K562 (cell line): ENCODE results near the gene TPR. TPM values are rescaled to one million over a fixed set of nuclear protein-coding genes. Genes with fewer than 3 reads are reported as not detected.

Source experiments
- RBM25 ChIP-seq: fragments of 200-400 bp; formaldehyde crosslinking; IDR thresholded peaks from 2 replicates; pipeline ENCODE4 v1.6.1; 2018; ENCODE audit warnings: low read length, low read depth, moderate library complexity; ENCODE audit not compliant: severe bottlenecking
- SMAD3 ChIP-seq: fragments of 450-650 bp; formaldehyde crosslinking; conservative IDR thresholded peaks from 2 replicates; pipeline ENCODE4 v1.4.0; 2020; ENCODE audit warnings: mild to moderate bottlenecking
- ZNF133 ChIP-seq: fragments of 250-450 bp; sonication (Bioruptor Pico); IDR thresholded peaks from 2 replicates; pipeline ENCODE4 v1.4.0; 2020; ENCODE audit warnings: mild to moderate bottlenecking
- ZNF431 ChIP-seq: sonication (generic); formaldehyde crosslinking; IDR thresholded peaks from 2 replicates; pipeline ENCODE4 v1.8.0; 2022; ENCODE audit warnings: mild to moderate bottlenecking, missing genetic modification reagents
- ZNF518B ChIP-seq: fragments of 250-450 bp; sonication (Bioruptor Pico); IDR thresholded peaks from 2 replicates; pipeline ENCODE4 v1.5.0; 2021; ENCODE audit warnings: mild to moderate bottlenecking, moderate library complexity
- ZNF696 ChIP-seq: fragments of 250-450 bp; sonication (Bioruptor Pico); conservative IDR thresholded peaks from 2 replicates; pipeline ENCODE4 v1.4.0; 2020; ENCODE audit warnings: mild to moderate bottlenecking, moderate library complexity
- polyA plus RNA-seq, 8 experiments: library from polyadenylated mRNA; depleted of rRNA in 4 of 8; stranded (reverse) in 5 of 8; unstranded in 3 of 8; fragments of >200 nt; fragmentation: Nextera tagmentation in 2 of 8; fragmentation: Illumina TruSeq in 1 of 8; extraction: Ambion mirVana in 2 of 8; extraction: Trizol in 1 of 8; gene quantifications; 2 replicates each; pipeline versions ENCODE4 v1.2.1 to v1.2.3, GENCODE V29; 2011 to 2014; ENCODE audit warnings: inconsistent platforms in 1 of 8, missing spikeins in 1 of 8
- total RNA-seq, 7 experiments: library from RNA; depleted of rRNA in 6 of 7; stranded (reverse); fragments of >200 nt in 6 of 7; fragmentation: Illumina TruSeq in 2 of 7; extraction: Trizol in 2 of 7; gene quantifications; 2 replicates each; pipeline versions ENCODE4 v1.2.1 to v1.2.3, GENCODE V29; 2011 to 2021; ENCODE audit warnings: low replicate concordance in 1 of 7
- TF ChIP-seq, protein P1 (sequence below): fragments of 200-600 bp; sonication (generic); IDR thresholded peaks from one replicate; pipeline ENCODE4 v1.6.1; 2012; ENCODE audit warnings: mild to moderate bottlenecking, low read depth, low read length, inconsistent platforms
- TF ChIP-seq, protein P2 (sequence below): fragments of 250-450 bp; sonication (Bioruptor Pico); IDR thresholded peaks from 2 replicates; pipeline ENCODE4 v1.6.1; 2021; ENCODE audit warnings: mild to moderate bottlenecking

Gene TPR
- total and polyA plus RNA-seq, 9 of the 15 experiments (the other 6 are each of a cell fraction or from before 2014, with no cell fraction given): 48.5 to 167 (median 138) TPM

DNA sequence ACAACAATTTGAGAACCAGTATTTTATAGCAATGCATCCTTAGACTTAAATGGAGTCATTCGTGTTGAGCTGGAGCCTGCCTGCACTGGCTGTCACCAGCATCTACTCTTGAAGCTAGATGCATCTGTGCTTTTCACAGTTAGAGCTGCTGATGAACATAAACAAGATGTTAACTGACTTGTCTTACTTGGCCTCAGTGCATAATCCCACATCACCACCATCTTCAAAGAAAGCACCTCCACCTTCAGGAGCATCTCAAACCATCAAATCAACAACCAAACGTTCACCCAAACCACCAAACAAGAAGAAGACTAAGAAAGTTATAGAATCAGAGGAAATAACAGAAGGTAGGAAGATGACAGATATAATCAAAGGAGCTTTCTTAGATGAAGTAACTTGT lies 71.1 kb downstream of the TPR start (continued):
- TF ChIP-seq, protein P1, sequence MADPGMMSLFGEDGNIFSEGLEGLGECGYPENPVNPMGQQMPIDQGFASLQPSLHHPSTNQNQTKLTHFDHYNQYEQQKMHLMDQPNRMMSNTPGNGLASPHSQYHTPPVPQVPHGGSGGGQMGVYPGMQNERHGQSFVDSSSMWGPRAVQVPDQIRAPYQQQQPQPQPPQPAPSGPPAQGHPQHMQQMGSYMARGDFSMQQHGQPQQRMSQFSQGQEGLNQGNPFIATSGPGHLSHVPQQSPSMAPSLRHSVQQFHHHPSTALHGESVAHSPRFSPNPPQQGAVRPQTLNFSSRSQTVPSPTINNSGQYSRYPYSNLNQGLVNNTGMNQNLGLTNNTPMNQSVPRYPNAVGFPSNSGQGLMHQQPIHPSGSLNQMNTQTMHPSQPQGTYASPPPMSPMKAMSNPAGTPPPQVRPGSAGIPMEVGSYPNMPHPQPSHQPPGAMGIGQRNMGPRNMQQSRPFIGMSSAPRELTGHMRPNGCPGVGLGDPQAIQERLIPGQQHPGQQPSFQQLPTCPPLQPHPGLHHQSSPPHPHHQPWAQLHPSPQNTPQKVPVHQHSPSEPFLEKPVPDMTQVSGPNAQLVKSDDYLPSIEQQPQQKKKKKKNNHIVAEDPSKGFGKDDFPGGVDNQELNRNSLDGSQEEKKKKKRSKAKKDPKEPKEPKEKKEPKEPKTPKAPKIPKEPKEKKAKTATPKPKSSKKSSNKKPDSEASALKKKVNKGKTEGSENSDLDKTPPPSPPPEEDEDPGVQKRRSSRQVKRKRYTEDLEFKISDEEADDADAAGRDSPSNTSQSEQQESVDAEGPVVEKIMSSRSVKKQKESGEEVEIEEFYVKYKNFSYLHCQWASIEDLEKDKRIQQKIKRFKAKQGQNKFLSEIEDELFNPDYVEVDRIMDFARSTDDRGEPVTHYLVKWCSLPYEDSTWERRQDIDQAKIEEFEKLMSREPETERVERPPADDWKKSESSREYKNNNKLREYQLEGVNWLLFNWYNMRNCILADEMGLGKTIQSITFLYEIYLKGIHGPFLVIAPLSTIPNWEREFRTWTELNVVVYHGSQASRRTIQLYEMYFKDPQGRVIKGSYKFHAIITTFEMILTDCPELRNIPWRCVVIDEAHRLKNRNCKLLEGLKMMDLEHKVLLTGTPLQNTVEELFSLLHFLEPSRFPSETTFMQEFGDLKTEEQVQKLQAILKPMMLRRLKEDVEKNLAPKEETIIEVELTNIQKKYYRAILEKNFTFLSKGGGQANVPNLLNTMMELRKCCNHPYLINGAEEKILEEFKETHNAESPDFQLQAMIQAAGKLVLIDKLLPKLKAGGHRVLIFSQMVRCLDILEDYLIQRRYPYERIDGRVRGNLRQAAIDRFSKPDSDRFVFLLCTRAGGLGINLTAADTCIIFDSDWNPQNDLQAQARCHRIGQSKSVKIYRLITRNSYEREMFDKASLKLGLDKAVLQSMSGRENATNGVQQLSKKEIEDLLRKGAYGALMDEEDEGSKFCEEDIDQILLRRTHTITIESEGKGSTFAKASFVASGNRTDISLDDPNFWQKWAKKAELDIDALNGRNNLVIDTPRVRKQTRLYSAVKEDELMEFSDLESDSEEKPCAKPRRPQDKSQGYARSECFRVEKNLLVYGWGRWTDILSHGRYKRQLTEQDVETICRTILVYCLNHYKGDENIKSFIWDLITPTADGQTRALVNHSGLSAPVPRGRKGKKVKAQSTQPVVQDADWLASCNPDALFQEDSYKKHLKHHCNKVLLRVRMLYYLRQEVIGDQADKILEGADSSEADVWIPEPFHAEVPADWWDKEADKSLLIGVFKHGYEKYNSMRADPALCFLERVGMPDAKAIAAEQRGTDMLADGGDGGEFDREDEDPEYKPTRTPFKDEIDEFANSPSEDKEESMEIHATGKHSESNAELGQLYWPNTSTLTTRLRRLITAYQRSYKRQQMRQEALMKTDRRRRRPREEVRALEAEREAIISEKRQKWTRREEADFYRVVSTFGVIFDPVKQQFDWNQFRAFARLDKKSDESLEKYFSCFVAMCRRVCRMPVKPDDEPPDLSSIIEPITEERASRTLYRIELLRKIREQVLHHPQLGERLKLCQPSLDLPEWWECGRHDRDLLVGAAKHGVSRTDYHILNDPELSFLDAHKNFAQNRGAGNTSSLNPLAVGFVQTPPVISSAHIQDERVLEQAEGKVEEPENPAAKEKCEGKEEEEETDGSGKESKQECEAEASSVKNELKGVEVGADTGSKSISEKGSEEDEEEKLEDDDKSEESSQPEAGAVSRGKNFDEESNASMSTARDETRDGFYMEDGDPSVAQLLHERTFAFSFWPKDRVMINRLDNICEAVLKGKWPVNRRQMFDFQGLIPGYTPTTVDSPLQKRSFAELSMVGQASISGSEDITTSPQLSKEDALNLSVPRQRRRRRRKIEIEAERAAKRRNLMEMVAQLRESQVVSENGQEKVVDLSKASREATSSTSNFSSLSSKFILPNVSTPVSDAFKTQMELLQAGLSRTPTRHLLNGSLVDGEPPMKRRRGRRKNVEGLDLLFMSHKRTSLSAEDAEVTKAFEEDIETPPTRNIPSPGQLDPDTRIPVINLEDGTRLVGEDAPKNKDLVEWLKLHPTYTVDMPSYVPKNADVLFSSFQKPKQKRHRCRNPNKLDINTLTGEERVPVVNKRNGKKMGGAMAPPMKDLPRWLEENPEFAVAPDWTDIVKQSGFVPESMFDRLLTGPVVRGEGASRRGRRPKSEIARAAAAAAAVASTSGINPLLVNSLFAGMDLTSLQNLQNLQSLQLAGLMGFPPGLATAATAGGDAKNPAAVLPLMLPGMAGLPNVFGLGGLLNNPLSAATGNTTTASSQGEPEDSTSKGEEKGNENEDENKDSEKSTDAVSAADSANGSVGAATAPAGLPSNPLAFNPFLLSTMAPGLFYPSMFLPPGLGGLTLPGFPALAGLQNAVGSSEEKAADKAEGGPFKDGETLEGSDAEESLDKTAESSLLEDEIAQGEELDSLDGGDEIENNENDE: no peak
- no peak for TF ChIP-seq ZNF431 (CRISPR knock-in tag)
- TF ChIP-seq ZNF696 (CRISPR knock-in tag): no peak
- TF ChIP-seq ZNF133: no peak
- no peak for TF ChIP-seq RBM25
- TF ChIP-seq, protein P2, sequence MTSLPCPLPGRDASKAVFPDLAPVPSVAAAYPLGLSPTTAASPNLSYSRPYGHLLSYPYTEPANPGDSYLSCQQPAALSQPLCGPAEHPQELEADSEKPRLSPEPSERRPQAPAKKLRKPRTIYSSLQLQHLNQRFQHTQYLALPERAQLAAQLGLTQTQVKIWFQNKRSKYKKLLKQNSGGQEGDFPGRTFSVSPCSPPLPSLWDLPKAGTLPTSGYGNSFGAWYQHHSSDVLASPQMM (CRISPR knock-in tag): no peak
- no peak for TF ChIP-seq SMAD3 (CRISPR knock-in tag)
- TF ChIP-seq ZNF518B (CRISPR knock-in tag): no peak
